HEK293 (cell line): ENCODE measurements around the gene FAM240B.

ENCODE experiments used
- GLI2 ChIP-seq: fragments of 450-650 bp; formaldehyde crosslinking; IDR thresholded peaks from 2 replicates; pipeline ENCODE4; 2017; ENCODE audit warnings: missing biosample characterization, missing genetic modification characterization, low read depth, borderline replicate concordance
- ZNF48 ChIP-seq: fragments of 450-650 bp; formaldehyde crosslinking; IDR thresholded peaks from 2 replicates; pipeline ENCODE4 v1.5.1; 2016; ENCODE audit warnings: missing biosample characterization, missing genetic modification characterization
- ZNF660 ChIP-seq: fragments of 450-650 bp; IDR thresholded peaks from 2 replicates; pipeline ENCODE4 v1.5.1; 2018; ENCODE audit warnings: missing biosample characterization, mild to moderate bottlenecking, missing genetic modification characterization
- TF ChIP-seq, protein P1 (sequence below): fragments of 450-650 bp; formaldehyde crosslinking; IDR thresholded peaks from 2 replicates; pipeline ENCODE4 v1.5.1; 2016; ENCODE audit warnings: missing biosample characterization, missing genetic modification characterization

DNA sequence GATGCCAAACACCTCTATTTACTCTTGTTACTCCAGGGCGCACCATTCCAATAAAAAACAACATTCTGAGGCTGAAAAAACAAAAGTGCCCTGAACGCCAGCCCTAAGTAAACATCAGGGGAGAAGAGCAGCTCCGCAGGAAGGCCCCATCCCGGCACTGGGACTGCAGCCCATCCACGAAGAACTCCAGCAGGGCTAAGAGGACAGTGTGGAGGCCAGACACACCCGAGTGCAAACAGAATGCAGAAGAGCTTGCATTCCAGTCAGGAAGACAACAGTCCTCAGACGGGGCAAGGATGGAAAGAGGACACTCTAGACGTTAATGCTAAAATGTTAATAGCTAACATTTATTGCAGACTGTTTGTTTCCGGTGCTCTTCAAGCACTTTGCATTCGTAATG is 33.0 kb downstream of the FAM240B start:
- TF ChIP-seq, protein P1, sequence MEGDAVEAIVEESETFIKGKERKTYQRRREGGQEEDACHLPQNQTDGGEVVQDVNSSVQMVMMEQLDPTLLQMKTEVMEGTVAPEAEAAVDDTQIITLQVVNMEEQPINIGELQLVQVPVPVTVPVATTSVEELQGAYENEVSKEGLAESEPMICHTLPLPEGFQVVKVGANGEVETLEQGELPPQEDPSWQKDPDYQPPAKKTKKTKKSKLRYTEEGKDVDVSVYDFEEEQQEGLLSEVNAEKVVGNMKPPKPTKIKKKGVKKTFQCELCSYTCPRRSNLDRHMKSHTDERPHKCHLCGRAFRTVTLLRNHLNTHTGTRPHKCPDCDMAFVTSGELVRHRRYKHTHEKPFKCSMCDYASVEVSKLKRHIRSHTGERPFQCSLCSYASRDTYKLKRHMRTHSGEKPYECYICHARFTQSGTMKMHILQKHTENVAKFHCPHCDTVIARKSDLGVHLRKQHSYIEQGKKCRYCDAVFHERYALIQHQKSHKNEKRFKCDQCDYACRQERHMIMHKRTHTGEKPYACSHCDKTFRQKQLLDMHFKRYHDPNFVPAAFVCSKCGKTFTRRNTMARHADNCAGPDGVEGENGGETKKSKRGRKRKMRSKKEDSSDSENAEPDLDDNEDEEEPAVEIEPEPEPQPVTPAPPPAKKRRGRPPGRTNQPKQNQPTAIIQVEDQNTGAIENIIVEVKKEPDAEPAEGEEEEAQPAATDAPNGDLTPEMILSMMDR (tag by site-specific recombination), result no peak
- no peak for TF ChIP-seq ZNF48
- TF ChIP-seq ZNF660 (tag by site-specific recombination), result no peak
- no peak for TF ChIP-seq GLI2
